CD4-positive, alpha-beta T cell treated with Interleukin-1 beta for 1 hour (primary cell): Measurements from ENCODE around the gene CLSTN1.
"Not testable (repeated sequence)": the region's sequence is repeated elsewhere in the genome, so short reads cannot be mapped to it uniquely, and the experiment has no call there.

Experiments
- DNase-seq, 2 donors: peaks; one replicate each; pipeline ENCODE4 v3.0.0-alpha.2; 2020 to 2022

Gene CLSTN1

GRCh38 chr1:9728451-9729295 is 95.1 kb downstream of the CLSTN1 start:
- peak; percentile 53 to 56 for DNase-seq

- DNase-seq = no peak
Measured at GRCh38 chr1:9726905-9727595, 96.7 kb downstream of the CLSTN1 start.

- no peak for DNase-seq
Measured at GRCh38 chr1:9726406-9726805, 97.4 kb downstream of the CLSTN1 start.

GRCh38 chr1:9724706-9725476 is 98.9 kb downstream of the CLSTN1 start:
- DNase-seq = peak; percentile 73 to 75

GRCh38 chr1:9723926-9724325 is 99.8 kb downstream of the CLSTN1 start:
- DNase-seq = no peak

GRCh38 chr1:9723068-9723805 is 100.5 kb downstream of the CLSTN1 start:
- DNase-seq = no peak

GRCh38 chr1:9722378-9722749 is 101.4 kb downstream of the CLSTN1 start:
- DNase-seq = no peak

GRCh38 chr1:9721606-9722377 is 102.0 kb downstream of the CLSTN1 start:
- DNase-seq = peak; percentile 80 to 82

GRCh38 chr1:9720785-9721605 is 102.8 kb downstream of the CLSTN1 start:
- no peak for DNase-seq

- no peak for DNase-seq
Measured at GRCh38 chr1:9719978-9720722, 103.6 kb downstream of the CLSTN1 start.

GRCh38 chr1:9718006-9718680 is 105.6 kb downstream of the CLSTN1 start:
- DNase-seq = no peak

- peak; percentile 89 to 90 for DNase-seq
Measured at GRCh38 chr1:9717193-9718005, 106.4 kb downstream of the CLSTN1 start.

GRCh38 chr1:9716404-9717192 is 107.2 kb downstream of the CLSTN1 start:
- no peak for DNase-seq

GRCh38 chr1:9715536-9716226 is 108.1 kb downstream of the CLSTN1 start:
- DNase-seq = peak; percentile 45 to 60

GRCh38 chr1:9714257-9714718 is 109.5 kb downstream of the CLSTN1 start:
- peak; percentile 41 to 61 for DNase-seq

- DNase-seq = not testable (repeated sequence)
Measured at GRCh38 chr1:9712767-9713166, 111.0 kb downstream of the CLSTN1 start.

GRCh38 chr1:9711466-9712020 is 112.2 kb downstream of the CLSTN1 start:
- no peak for DNase-seq
